ENCODE measurements around the gene HOXD9. TPM values are rescaled to one million over a fixed set of nuclear protein-coding genes. Genes with fewer than 3 reads are reported as not detected.

The HOXD9 gene
- total RNA-seq, 1 experiment from 2014 or later, result not detected

GRCh38 chr2:176158186-176158591 is 35.7 kb downstream of the HOXD9 start:
- Histone ChIP-seq H3K36me3 (ENCODE audit: low read depth) (no peaks in the 10 kb centered on the region), H3K9me3 (ENCODE audit: insufficient read depth, low read depth) (no peaks in the 10 kb centered on the region), H2AFZ (no peak overlapping the region), H3K4me3 (no peak overlapping the region), H3K9me2 (ENCODE audit: insufficient read depth) (no peaks in the 10 kb centered on the region), H3F3A (ENCODE audit: insufficient read depth, low read depth) (no peaks in the 10 kb centered on the region), H4K20me1 (ENCODE audit: insufficient read depth) (no peaks in the 10 kb centered on the region), H3K4me2 (no peak overlapping the region), H3K27ac (no peak overlapping the region), H3K4me1 (replicated peaks; ENCODE audit: insufficient read depth) (no peaks in the 10 kb centered on the region), H3K79me2 (ENCODE audit: low read depth) (no peaks in the 10 kb centered on the region), H3K27me3 (ENCODE audit: insufficient read depth, low read depth) (peaks cover 93% of the 10 kb centered on the region)
- BruUV-seq (replicated peaks), result no TSS peak
- no peak for TF ChIP-seq CTCF (conservative IDR thresholded peaks at IDR 0.05)
- TF ChIP-seq EZH2 (IDR thresholded peaks at IDR 0.05; ENCODE audit: low read depth), result no peak
- ChIA-PET POLR2A (ENCODE audit: unreplicated experiment) (no interaction called here), CTCF (no interaction called here)
- intact Hi-C loops (cut with micrococcal nuclease; ENCODE audit: unreplicated experiment), result no loop called here
- DNase-seq, result no peak

GRCh38 chr2:176158855-176159662 is 36.5 kb downstream of the HOXD9 start:
- Histone ChIP-seq H3K9me2 (ENCODE audit: insufficient read depth) (no peaks in the 10 kb centered on the region), H4K20me1 (ENCODE audit: insufficient read depth) (no peaks in the 10 kb centered on the region), H3K4me3 (no peak overlapping the region), H3F3A (ENCODE audit: insufficient read depth, low read depth) (no peaks in the 10 kb centered on the region), H2AFZ (no peak overlapping the region), H3K4me2 (no peak overlapping the region), H3K27ac (no peak overlapping the region), H3K27me3 (ENCODE audit: insufficient read depth, low read depth) (peaks cover 92% of the 10 kb centered on the region), H3K9me3 (ENCODE audit: insufficient read depth, low read depth) (no peaks in the 10 kb centered on the region), H3K4me1 (replicated peaks; ENCODE audit: insufficient read depth) (no peaks in the 10 kb centered on the region), H3K79me2 (ENCODE audit: low read depth) (no peaks in the 10 kb centered on the region), H3K36me3 (ENCODE audit: low read depth) (no peaks in the 10 kb centered on the region)
- no peak for DNase-seq
- BruUV-seq (replicated peaks), result no TSS peak
- TF ChIP-seq CTCF (conservative IDR thresholded peaks at IDR 0.05) (no peak), EZH2 (IDR thresholded peaks at IDR 0.05; ENCODE audit: low read depth) (no peak)
- POLR2A ChIA-PET (ENCODE audit: unreplicated experiment), result no interaction called here
- intact Hi-C loops (cut with micrococcal nuclease; ENCODE audit: unreplicated experiment), result no loop called here
- CTCF ChIA-PET, result no interaction called here

- ChIA-PET POLR2A (ENCODE audit: unreplicated experiment) (no interaction called here), CTCF (no interaction called here)
- H3K9me2 ChIP-seq (ENCODE audit: insufficient read depth), result no peaks in the 10 kb centered on the region
- H2AFZ ChIP-seq, result no peak overlapping the region
- H3K9me3 ChIP-seq (ENCODE audit: insufficient read depth, low read depth), result no peaks in the 10 kb centered on the region
- H3K4me3 ChIP-seq, result no peak overlapping the region
- intact Hi-C loops (cut with micrococcal nuclease; ENCODE audit: unreplicated experiment), result no loop called here
- TF ChIP-seq CTCF (conservative IDR thresholded peaks at IDR 0.05) (no peak), EZH2 (IDR thresholded peaks at IDR 0.05; ENCODE audit: low read depth) (no peak)
- no peak for DNase-seq
- H3K36me3 ChIP-seq (ENCODE audit: low read depth), result no peaks in the 10 kb centered on the region
- H3K4me2 ChIP-seq, result no peak overlapping the region
- no peaks in the 10 kb centered on the region for H3F3A ChIP-seq (ENCODE audit: insufficient read depth, low read depth)
- no peaks in the 10 kb centered on the region for H3K79me2 ChIP-seq (ENCODE audit: low read depth)
- no peak overlapping the region for H3K27ac ChIP-seq
- H3K4me1 ChIP-seq (replicated peaks; ENCODE audit: insufficient read depth), result no peaks in the 10 kb centered on the region
- BruUV-seq (replicated peaks), result no TSS peak
- no peaks in the 10 kb centered on the region for H4K20me1 ChIP-seq (ENCODE audit: insufficient read depth)
- peaks cover 92% of the 10 kb centered on the region for H3K27me3 ChIP-seq (ENCODE audit: insufficient read depth, low read depth)
These were observed 37.2 kb downstream of the HOXD9 start for GRCh38 chr2:176159663-176160250.

Data from PC-9 (cell line).